K562 (cell line): ENCODE measurements around the gene GABRA5.

Experiments used
- ATF7 ChIP-seq: fragments of 450-650 bp; IDR thresholded peaks from 2 replicates; pipeline ENCODE4 v1.7.1; 2014; ENCODE audit warnings: mild to moderate bottlenecking, moderate library complexity
- CBX8 ChIP-seq: fragments of 200-600 bp; sonication (generic); IDR thresholded peaks from 2 replicates; pipeline ENCODE4 v1.6.1; 2012; ENCODE audit warnings: borderline replicate concordance, mixed run types, low read depth, mild to moderate bottlenecking, moderate library complexity, mixed read lengths, low read length, control low read depth, inconsistent platforms; ENCODE audit not compliant: poor library complexity, severe bottlenecking; ENCODE audit errors: extremely low read depth
- EZH2 ChIP-seq: IDR thresholded peaks from 2 replicates; pipeline ENCODE4 v1.6.1; 2012; ENCODE audit warnings: low read depth, mild to moderate bottlenecking, inconsistent platforms, low read length, borderline replicate concordance
- MYBL2 ChIP-seq, 2 experiments: fragments of 450-650 bp in 1 of 2; sonication (generic) in 1 of 2; formaldehyde crosslinking in 1 of 2; IDR thresholded peaks; 2 replicates each; pipeline versions ENCODE4 v1.6.1 to v1.8.1; 2017 to 2022; ENCODE audit warnings: borderline replicate concordance in 1 of 2, inconsistent platforms in 1 of 2, low read depth in 1 of 2, mild to moderate bottlenecking in 1 of 2, missing genetic modification reagents in 1 of 2, moderate library complexity in 1 of 2
- NBN ChIP-seq: fragments of 450-650 bp; IDR thresholded peaks from 2 replicates; pipeline ENCODE4 v1.6.1; 2016; ENCODE audit warnings: low read depth, mild to moderate bottlenecking
- POLR2AphosphoS5 ChIP-seq: IDR thresholded peaks from 2 replicates; pipeline ENCODE4 v1.6.1; 2011; ENCODE audit warnings: mild to moderate bottlenecking, low read depth, low read length, moderate library complexity; ENCODE audit not compliant: control insufficient read depth, insufficient read depth
- STAG1 ChIP-seq: sonication (generic); formaldehyde crosslinking; IDR thresholded peaks from 2 replicates; pipeline ENCODE4 v1.5.0; 2020; ENCODE audit warnings: missing genetic modification reagents, borderline replicate concordance
- YY1 ChIP-seq, 3 experiments: IDR thresholded peaks; 2 replicates each; pipeline ENCODE4 v1.6.1; 2011; ENCODE audit warnings: low read length in 2 of 3, mild to moderate bottlenecking in 2 of 3, moderate library complexity in 2 of 3, borderline replicate concordance in 1 of 3, control low read depth in 1 of 3, low read depth in 1 of 3; ENCODE audit not compliant: insufficient read depth in 3 of 3, insufficient replicate concordance in 2 of 3, control insufficient read depth in 1 of 3, insufficient read length in 1 of 3; ENCODE audit errors: extremely low read depth in 1 of 3
- ZFP30 ChIP-seq: fragments of 250-450 bp; sonication (Bioruptor Pico); IDR thresholded peaks from 2 replicates; pipeline ENCODE4 v1.8.0; 2022; ENCODE audit warnings: moderate library complexity, mild to moderate bottlenecking, inconsistent platforms, borderline replicate concordance
- TF ChIP-seq, protein P1 (sequence below): fragments of 250-450 bp; sonication (Bioruptor Pico); IDR thresholded peaks from 2 replicates; pipeline ENCODE4 v1.8.0; 2021; ENCODE audit warnings: moderate library complexity, mild to moderate bottlenecking, inconsistent platforms
- TF ChIP-seq, protein P2 (sequence below), 3 experiments: IDR thresholded peaks in 2 of 3; conservative IDR thresholded peaks in 1 of 3; 2 replicates each; pipeline ENCODE4 v1.5.1; 2011 to 2012; ENCODE audit warnings: low read length in 3 of 3, mild to moderate bottlenecking in 3 of 3, control low read depth in 2 of 3, improper control_type of control experiment in 1 of 3, inconsistent platforms in 1 of 3, low read depth in 1 of 3, mixed read lengths in 1 of 3, moderate library complexity in 1 of 3; ENCODE audit not compliant: insufficient read depth in 2 of 3

DNA sequence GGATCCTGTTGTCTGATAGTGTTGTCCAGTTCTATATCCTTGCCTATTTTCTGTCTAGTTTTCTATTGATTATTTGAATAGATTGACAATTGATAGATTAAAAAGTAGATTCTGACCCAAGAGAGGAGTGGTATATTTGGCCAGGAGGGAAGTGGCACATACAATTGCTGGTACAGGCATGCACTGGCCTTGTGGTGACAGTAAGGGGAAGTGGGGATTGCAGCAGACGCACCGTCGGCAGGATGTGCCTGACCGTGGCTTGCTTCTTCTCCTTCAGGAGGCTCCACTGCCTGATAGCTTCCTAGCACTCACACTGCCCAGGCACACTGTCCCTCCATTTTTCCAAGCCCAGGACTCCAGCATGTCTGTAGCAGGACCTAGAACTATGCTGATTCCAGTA is 114.6 kb downstream of the GABRA5 start:
- TF ChIP-seq, protein P1, sequence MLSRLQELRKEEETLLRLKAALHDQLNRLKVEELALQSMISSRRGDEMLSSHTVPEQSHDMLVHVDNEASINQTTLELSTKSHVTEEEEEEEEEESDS (CRISPR knock-in tag), result no peak
- TF ChIP-seq STAG1 (CRISPR knock-in tag) (no peak), MYBL2 (IDR thresholded peaks at IDR 0.05; ENCODE audit: low read depth) (no peak), MYBL2 (CRISPR knock-in tag; IDR thresholded peaks at IDR 0.05; ENCODE audit: borderline replicate concordance) (no peak), ZFP30 (CRISPR knock-in tag) (no peak), CBX8 (no peak), EZH2 (no peak), ATF7 (no peak), POLR2AphosphoS5 (no peak), NBN (no peak), YY1 (IDR thresholded peaks at IDR 0.05; ENCODE audit: borderline replicate concordance in 1 of 3, control insufficient read depth in 1 of 3, extremely low read depth in 1 of 3, insufficient read depth in 3 of 3, insufficient read length in 1 of 3, insufficient replicate concordance in 2 of 3, low read depth in 1 of 3, low read length in 2 of 3) (no peak)
- TF ChIP-seq, protein P2, sequence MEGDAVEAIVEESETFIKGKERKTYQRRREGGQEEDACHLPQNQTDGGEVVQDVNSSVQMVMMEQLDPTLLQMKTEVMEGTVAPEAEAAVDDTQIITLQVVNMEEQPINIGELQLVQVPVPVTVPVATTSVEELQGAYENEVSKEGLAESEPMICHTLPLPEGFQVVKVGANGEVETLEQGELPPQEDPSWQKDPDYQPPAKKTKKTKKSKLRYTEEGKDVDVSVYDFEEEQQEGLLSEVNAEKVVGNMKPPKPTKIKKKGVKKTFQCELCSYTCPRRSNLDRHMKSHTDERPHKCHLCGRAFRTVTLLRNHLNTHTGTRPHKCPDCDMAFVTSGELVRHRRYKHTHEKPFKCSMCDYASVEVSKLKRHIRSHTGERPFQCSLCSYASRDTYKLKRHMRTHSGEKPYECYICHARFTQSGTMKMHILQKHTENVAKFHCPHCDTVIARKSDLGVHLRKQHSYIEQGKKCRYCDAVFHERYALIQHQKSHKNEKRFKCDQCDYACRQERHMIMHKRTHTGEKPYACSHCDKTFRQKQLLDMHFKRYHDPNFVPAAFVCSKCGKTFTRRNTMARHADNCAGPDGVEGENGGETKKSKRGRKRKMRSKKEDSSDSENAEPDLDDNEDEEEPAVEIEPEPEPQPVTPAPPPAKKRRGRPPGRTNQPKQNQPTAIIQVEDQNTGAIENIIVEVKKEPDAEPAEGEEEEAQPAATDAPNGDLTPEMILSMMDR (IDR thresholded peaks at IDR 0.05 in 2 of 3, conservative IDR thresholded peaks at IDR 0.05 in 1 of 3; ENCODE audit: insufficient read depth in 2 of 3, low read depth in 1 of 3, low read length in 3 of 3), result no peak
